Measurements from ENCODE around the gene SEZ6L.

Gene SEZ6L

DNA sequence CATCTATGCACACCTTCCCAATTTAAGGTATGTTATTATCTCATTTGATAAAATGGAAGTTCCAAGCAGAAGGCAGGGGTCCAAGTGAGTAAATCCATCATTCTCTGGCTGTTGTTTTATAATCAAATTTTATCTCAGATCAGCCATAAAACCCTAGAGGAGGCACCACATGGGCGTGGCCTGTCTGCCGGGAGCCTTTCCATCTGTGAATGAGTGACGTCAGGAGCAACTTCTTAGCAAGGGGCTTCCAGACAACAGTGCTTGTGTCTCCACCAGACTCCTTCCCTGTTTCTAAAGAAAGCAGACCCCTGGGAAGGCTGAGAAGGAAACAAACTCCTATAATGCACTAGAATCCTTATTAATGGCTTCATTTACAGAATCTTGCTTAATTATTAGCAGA is 13.5 kb downstream of the SEZ6L start:
- no peak for DNase-seq

DNA sequence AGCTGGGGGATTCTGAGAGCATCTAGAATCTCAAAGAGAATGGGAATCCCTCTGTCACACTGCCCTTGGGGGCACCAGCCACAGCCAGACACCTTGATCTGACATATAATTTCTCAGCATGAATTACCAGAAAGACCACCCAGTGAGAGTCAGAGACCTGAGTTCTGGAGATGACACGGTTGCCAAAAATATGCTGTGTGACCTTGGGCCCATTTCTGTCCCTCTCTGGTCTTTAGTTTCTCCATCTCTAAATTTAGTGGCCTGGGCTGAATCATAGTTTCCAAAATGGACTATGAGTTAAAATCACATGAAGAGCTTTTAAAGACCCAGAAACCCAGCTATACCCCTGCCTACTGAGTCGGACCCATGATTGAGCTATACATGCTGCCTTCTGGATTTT is 15.9 kb downstream of the SEZ6L start:
- no peak for DNase-seq

- no peak for DNase-seq
Measured at GRCh38 chr22:26188341-26188740, 19.1 kb downstream of the SEZ6L start.

- DNase-seq: no peak
Measured at GRCh38 chr22:26194313-26194712, 25.1 kb downstream of the SEZ6L start.

GRCh38 chr22:26194877-26195276 is 25.6 kb downstream of the SEZ6L start:
- DNase-seq: no peak

DNA sequence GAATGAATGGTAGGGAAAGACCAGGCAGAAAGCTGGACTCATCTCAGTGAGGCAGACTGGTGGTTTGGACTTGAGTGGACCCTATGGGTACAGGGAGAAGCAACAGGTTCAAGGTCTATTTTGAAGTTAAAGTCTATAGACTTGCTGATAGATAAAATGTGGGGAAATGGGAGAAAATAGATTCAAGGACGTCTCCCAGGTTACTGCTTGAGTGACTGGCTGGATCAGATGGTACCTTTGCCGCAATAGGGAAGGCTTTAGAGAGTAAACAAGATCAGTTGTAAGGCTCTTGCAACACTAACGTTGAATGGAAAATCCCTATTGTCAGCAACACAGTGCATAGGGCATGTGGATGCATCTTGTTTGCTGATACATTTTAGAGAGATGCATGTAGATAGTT is 27.4 kb downstream of the SEZ6L start:
- DNase-seq: no peak

- no peak for DNase-seq
Measured at GRCh38 chr22:26197425-26197824, 28.2 kb downstream of the SEZ6L start.

GRCh38 chr22:26199665-26200064 is 30.4 kb downstream of the SEZ6L start:
- no peak for DNase-seq

- no peak for DNase-seq
Measured at GRCh38 chr22:26202280-26202924, 33.1 kb downstream of the SEZ6L start.

DNA sequence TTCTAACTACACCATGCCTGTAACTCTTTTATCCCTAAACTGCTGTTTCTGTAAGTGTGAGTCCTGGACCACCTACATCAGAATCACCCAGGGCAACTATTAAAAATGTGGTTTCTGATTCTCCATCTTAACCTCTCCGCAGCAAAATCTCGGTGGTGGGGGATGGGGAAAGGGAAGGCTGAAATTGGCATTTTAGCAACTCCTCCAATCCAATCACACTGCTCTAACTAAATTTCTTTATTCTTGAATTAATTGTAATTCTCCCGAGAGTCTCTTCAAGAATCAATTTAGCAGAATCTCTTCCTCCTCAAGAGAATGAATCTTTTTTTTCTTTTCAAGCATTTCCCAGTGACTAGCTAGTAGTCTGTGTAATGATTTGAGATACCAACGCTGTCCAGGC is 36.2 kb downstream of the SEZ6L start:
- DNase-seq: no peak

- DNase-seq: no peak
Measured at GRCh38 chr22:26210334-26210733, 41.1 kb downstream of the SEZ6L start.

DNA sequence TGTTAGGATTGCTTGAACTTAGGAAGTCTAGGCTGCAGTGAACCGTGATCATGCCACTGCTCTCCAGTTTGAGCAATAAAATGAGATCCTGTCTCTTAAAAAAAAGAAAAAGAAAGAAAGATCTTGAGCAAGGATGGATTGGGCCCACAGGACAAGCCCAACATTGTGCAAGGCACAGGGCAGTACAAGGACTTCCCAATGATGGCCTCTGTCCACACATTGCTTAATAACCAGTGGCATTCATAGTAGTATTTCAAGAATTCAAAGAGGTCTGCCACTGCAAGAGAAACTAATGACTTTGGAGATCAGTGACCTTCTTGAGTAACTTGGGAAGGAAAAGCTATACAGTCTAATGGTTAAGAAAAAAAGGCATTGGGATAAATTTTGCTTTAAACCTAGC is 44.6 kb downstream of the SEZ6L start:
- no peak for DNase-seq

GRCh38 chr22:26214466-26214865 is 45.2 kb downstream of the SEZ6L start:
- no peak for DNase-seq

DNA sequence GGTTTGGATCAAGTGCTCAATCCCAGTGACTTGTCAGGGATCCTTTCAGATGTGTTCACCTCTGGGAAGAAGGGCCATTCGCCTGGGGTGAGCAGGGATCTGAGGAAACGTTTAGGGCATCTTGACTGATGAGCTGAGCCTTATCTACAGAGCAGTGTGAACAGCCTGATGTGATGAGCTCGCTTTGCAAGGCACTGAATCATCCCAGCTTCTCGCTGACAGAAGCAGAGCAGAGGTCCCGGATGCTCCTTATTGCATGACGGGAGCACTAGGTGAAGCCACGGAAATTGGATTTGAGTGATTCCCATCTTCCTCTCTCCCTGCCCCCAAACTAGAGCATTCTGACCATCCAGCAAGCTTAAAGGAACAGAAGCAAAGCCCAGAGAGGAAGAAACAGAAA is 46.5 kb downstream of the SEZ6L start:
- DNase-seq: no peak

DNA sequence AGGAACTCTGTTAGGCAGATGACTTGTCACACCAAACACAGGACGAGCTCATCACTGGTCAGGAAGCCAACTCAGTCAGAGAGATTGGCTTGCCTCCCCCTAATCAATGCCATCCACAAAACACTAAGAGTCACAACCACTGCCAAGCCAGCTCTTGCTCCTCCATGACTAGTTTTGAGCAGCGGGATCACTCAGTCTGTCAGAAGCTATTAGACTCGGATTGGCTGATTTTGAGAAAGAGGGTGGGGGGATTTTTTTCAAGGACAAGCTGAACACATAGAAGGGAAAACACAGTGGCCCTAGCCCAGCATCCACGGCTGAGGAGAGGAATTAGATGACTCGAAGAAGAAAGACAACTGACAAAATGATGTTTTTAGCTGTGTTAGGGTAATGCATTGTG is 55.9 kb downstream of the SEZ6L start:
- no peak for DNase-seq

DNA sequence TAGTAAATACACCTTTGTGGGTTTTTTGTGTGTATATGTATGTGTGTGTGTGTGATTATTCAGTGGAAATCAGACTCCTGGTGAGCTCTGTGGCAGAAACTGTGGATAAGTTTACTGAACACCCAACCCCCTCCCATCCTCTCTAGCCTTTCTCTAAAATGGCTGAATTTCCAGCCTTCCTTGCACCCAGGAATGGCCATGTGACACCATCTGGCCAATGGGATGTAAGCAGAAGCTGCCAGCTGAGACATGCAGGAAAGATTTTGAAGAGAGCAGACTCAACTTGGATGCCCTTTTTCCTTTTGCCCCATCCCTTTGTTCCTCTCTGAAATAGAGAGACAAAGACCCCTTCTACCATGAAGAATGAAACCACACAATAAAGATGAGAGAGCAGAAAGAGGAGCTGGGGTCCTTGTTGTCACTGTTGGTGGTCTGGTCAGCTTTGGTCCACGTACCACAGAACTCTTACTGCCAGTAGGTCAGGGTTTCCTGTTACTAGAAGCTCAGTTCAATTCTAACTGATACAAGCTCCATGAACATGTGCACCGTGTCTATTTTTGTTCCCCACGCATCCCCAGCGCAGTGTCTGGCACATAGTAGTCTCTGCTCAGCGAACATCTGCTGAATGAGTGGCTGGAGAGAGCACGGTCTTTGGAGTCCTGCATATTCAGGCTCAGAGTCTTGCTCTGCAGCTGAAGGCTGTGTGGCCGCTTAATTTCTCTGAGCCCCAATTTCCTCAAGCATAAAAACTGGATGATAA is 57.5 kb downstream of the SEZ6L start:
- no peak for DNase-seq

DNA sequence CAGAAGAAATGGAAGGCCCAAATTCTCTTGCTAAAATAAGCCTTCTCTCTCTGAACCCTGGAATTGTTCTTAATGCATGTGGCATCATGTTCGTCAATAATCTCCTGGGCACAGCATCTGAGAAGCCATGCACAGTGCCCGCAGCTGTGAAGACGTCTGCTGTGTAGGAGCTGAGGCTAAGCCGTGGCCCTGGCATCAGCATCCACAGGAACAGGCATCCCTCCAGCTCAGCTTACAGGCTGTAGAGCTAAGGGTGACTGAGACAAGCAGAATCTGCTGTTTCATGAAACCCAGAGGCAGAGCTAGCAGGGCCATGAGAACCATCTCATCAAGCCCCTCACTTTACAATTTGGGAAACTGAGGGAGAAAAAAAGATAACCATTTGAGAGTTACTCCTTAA is 60.6 kb downstream of the SEZ6L start:
- DNase-seq: no peak

DNA sequence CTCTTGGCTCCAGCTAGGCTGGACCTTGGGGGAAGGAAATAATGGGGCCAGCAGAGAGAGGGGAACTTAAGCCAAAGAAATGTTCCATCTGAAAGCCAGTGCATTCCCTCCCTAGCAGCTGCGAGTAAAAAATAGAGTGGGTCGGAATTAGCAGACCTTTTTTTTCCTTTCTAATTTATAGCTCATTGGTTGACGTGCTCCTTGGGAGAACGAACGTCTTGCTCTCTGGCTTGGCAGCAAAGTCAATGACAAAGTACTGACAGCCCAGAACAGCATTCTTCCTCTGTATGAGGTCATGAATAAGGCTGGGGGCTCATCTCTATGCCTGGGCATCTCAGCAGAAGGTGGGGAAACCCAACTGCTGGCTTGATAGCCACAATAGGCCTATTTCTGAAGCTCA is 65.0 kb downstream of the SEZ6L start:
- DNase-seq: no peak

GRCh38 chr22:26235792-26236487 is 66.7 kb downstream of the SEZ6L start:
- no peak for DNase-seq

DNA sequence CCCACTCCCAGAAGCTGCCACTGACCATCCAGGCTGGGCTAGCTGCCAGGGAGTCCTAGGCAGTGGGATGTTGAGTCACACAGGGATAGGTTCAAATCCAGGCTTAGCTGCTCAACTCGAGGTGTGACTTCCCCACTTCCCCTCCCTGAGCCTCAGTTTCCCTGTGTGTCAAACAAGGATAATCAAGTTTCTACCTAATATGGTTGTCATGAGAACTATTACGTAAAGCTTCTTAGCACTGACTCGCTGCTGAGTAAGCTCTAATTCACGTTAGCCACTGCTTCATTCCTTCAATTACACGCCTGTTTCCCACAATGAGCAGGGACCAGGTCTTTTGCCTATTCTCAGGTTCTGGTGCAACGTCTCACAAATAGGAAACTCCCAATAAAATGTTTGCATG is 67.7 kb downstream of the SEZ6L start:
- no peak for DNase-seq

- DNase-seq: no peak
Measured at GRCh38 chr22:26238596-26238995, 69.3 kb downstream of the SEZ6L start.

DNA sequence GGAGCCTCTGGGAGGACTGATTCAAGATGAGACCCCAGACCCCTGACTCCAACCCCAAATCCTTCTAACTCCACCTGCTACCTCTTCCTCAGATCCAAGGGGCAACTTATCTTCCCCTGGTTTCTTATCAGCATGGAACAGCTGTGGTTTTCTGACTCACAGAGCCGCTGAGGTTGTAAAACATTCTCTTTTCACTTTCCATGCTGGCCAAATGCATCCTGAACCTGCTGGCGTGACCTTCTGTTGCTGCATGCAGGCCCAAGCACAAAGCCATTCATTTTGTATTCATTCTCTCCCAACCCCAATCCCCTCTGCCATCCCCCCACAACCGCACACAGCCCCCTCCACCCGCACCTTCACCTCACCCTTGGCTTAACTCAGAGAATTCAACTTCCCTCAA is 70.3 kb downstream of the SEZ6L start:
- no peak for DNase-seq

- no peak for DNase-seq
Measured at GRCh38 chr22:26241361-26241760, 72.1 kb downstream of the SEZ6L start.

- DNase-seq: no peak
Measured at GRCh38 chr22:26245001-26245400, 75.7 kb downstream of the SEZ6L start.
